HepG2 (cell line): ENCODE data around the gene MAPK12. TPM values are rescaled to one million over a fixed set of nuclear protein-coding genes. Genes with fewer than 3 reads are reported as not detected.

Experiments
- HNRNPL ChIP-seq: fragments of 200-400 bp; formaldehyde crosslinking; IDR thresholded peaks from 2 replicates; pipeline ENCODE4 v1.6.1; 2017; ENCODE audit warnings: mild to moderate bottlenecking, low read depth, low read length
- HOXA5 ChIP-seq: sonication (generic); formaldehyde crosslinking; IDR thresholded peaks from 2 replicates; pipeline ENCODE4 v1.4.0; 2020; ENCODE audit warnings: missing genetic modification reagents
- MTF2 ChIP-seq: sonication (generic); formaldehyde crosslinking; IDR thresholded peaks from 2 replicates; pipeline ENCODE4 v1.5.0; 2020; ENCODE audit warnings: missing genetic modification reagents, borderline replicate concordance
- NR2F2 ChIP-seq: IDR thresholded peaks from 2 replicates; pipeline ENCODE4 v1.6.1; 2012; ENCODE audit warnings: low read depth, inconsistent platforms, borderline replicate concordance
- ZNF121 ChIP-seq: sonication (generic); formaldehyde crosslinking; IDR thresholded peaks from 2 replicates; pipeline ENCODE4 v1.5.0; 2020; ENCODE audit warnings: mild to moderate bottlenecking, missing genetic modification reagents
- ZNF205 ChIP-seq: IDR thresholded peaks from 2 replicates; pipeline ENCODE4 v1.6.1; 2018; ENCODE audit warnings: missing biosample characterization, missing genetic modification reagents
- ZNF576 ChIP-seq: sonication (generic); formaldehyde crosslinking; IDR thresholded peaks from 2 replicates; pipeline ENCODE4 v1.4.0; 2020; ENCODE audit warnings: mild to moderate bottlenecking, missing genetic modification reagents
- ZNF768 ChIP-seq: sonication (generic); formaldehyde crosslinking; IDR thresholded peaks from 2 replicates; pipeline ENCODE4 v1.4.0; 2020; ENCODE audit warnings: missing genetic modification reagents
- ZNF775 ChIP-seq: sonication (generic); formaldehyde crosslinking; IDR thresholded peaks from 2 replicates; pipeline ENCODE4 v1.4.0; 2020; ENCODE audit warnings: missing genetic modification reagents, mild to moderate bottlenecking, moderate library complexity, borderline replicate concordance
- ZNF879 ChIP-seq: sonication (generic); formaldehyde crosslinking; IDR thresholded peaks from 2 replicates; pipeline ENCODE4 v1.8.1; 2023; ENCODE audit warnings: missing genetic modification reagents
- ZSCAN25 ChIP-seq: sonication (generic); formaldehyde crosslinking; IDR thresholded peaks from 2 replicates; pipeline ENCODE4 v1.8.0; 2022; ENCODE audit warnings: mild to moderate bottlenecking, missing genetic modification reagents
- polyA plus RNA-seq, 8 experiments: library from polyadenylated mRNA; depleted of rRNA in 3 of 8; stranded (reverse) in 7 of 8; unstranded in 1 of 8; fragments of >200 nt; fragmentation: Illumina TruSeq in 4 of 8; extraction: Trizol in 4 of 8; gene quantifications; 2 replicates each; pipeline versions ENCODE4 v1.2.1 to v1.2.3, GENCODE V29; 2011 to 2016; ENCODE audit warnings: low read depth in 4 of 8, missing spikeins in 1 of 8, mixed read lengths in 1 of 8; ENCODE audit not compliant: insufficient read depth in 1 of 8
- total RNA-seq, 5 experiments: library from RNA; depleted of rRNA; stranded (reverse); fragments of >200 nt; fragmentation: Illumina TruSeq; extraction: Trizol; gene quantifications; 2 replicates each; pipeline ENCODE4 v1.2.3, GENCODE V29; 2016; ENCODE audit warnings: low read depth in 1 of 5
- TF ChIP-seq, protein P1 (sequence below): sonication (generic); formaldehyde crosslinking; IDR thresholded peaks from 2 replicates; pipeline ENCODE4 v1.4.0; 2020; ENCODE audit warnings: missing genetic modification reagents, borderline replicate concordance
- TF ChIP-seq, protein P2 (sequence below): sonication (generic); formaldehyde crosslinking; IDR thresholded peaks from 2 replicates; pipeline ENCODE4 v1.5.1; 2020; ENCODE audit warnings: mild to moderate bottlenecking, missing genetic modification reagents, borderline replicate concordance
- TF ChIP-seq, protein P3 (sequence below): IDR thresholded peaks from 2 replicates; pipeline ENCODE4 v1.6.1; 2016; ENCODE audit warnings: low read depth, borderline replicate concordance
- TF ChIP-seq, protein P4 (sequence below): sonication (generic); formaldehyde crosslinking; IDR thresholded peaks from 2 replicates; pipeline ENCODE4 v1.5.1; 2020; ENCODE audit warnings: mild to moderate bottlenecking, moderate library complexity, missing genetic modification reagents
- TF ChIP-seq, protein P5 (sequence below): sonication (generic); formaldehyde crosslinking; IDR thresholded peaks from 2 replicates; pipeline ENCODE4 v1.5.1; 2020; ENCODE audit warnings: mild to moderate bottlenecking, missing genetic modification reagents, moderate library complexity

Gene MAPK12
- total and polyA plus RNA-seq, 2 of the 13 experiments (the other 11 are each of a cell fraction or from before 2014, with no cell fraction given), result 22.2 to 23.3 TPM

DNA sequence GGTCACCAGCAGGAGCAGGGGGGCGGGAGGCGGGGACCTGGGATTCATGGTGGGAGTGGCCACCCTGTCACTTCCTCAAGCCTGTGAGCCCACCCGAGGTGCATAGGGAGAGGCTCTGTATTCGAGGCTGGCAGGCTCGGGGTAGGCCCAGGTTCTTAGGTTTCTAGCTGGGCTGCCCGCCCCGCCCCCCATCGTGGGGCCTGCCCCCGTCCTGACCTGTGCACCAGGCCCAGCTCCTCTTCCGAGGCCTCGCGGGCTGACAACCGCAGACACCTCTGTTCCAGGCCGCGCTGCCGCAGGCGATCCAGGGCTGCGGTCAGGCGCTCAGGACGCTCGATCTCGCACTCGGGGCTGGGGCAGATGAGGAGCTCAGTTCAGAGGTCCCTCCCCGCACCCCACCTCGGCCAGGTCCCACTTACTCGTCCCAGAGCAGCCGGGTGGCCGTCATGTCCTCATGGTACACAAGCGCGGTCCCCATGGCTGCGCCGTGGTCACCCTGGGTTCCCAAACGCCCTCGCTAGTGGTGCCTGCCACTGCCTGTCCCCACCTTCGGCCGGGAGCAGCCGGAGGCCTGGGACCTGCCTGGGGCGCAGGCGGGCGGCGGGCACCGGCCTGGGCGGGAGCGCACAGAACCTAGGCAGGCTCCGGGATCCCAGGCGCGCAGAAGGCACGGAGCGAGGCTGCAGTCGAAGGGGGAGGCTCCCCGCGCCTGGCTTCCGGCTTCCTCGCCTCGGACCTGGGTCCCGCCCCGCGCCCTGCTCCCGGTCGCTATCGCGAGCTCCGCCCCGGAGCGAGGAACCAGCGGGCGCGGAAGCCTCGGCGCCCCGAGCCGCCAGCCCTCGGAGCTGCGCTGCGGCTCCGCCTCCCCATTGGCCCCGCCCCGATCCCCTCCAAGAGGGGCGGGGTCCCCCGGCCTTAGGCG is 10.7 kb downstream of the MAPK12 start, which contains the start of gene HDAC10 (continued):
- TF ChIP-seq, protein P1, sequence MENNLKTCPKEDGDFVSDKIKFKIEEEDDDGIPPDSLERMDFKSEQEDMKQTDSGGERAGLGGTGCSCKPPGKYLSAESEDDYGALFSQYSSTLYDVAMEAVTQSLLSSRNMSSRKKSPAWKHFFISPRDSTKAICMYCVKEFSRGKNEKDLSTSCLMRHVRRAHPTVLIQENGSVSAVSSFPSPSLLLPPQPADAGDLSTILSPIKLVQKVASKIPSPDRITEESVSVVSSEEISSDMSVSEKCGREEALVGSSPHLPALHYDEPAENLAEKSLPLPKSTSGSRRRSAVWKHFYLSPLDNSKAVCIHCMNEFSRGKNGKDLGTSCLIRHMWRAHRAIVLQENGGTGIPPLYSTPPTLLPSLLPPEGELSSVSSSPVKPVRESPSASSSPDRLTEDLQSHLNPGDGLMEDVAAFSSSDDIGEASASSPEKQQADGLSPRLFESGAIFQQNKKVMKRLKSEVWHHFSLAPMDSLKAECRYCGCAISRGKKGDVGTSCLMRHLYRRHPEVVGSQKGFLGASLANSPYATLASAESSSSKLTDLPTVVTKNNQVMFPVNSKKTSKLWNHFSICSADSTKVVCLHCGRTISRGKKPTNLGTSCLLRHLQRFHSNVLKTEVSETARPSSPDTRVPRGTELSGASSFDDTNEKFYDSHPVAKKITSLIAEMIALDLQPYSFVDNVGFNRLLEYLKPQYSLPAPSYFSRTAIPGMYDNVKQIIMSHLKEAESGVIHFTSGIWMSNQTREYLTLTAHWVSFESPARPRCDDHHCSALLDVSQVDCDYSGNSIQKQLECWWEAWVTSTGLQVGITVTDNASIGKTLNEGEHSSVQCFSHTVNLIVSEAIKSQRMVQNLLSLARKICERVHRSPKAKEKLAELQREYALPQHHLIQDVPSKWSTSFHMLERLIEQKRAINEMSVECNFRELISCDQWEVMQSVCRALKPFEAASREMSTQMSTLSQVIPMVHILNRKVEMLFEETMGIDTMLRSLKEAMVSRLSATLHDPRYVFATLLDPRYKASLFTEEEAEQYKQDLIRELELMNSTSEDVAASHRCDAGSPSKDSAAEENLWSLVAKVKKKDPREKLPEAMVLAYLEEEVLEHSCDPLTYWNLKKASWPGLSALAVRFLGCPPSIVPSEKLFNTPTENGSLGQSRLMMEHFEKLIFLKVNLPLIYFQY (CRISPR knock-in tag), result no peak
- TF ChIP-seq, protein P2, sequence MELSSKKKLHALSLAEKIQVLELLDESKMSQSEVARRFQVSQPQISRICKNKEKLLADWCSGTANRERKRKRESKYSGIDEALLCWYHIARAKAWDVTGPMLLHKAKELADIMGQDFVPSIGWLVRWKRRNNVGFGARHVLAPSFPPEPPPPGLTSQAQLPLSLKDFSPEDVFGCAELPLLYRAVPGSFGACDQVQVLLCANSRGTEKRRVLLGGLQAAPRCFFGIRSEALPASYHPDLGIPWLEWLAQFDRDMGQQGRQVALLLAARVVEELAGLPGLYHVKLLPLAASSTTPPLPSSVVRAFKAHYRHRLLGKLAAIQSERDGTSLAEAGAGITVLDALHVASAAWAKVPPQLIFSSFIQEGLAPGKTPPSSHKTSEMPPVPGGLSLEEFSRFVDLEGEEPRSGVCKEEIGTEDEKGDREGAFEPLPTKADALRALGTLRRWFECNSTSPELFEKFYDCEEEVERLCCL (CRISPR knock-in tag), result no peak
- no peak for TF ChIP-seq ZNF879 (CRISPR knock-in tag)
- TF ChIP-seq MTF2 (CRISPR knock-in tag), result peak; percentile 92; the same call in 1 of the 2 replicates
- TF ChIP-seq ZNF775, result no peak
- TF ChIP-seq, protein P3, sequence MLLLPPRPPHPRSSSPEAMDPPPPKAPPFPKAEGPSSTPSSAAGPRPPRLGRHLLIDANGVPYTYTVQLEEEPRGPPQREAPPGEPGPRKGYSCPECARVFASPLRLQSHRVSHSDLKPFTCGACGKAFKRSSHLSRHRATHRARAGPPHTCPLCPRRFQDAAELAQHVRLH, result no peak
- TF ChIP-seq NR2F2, result no peak
- TF ChIP-seq HNRNPL, result no peak
- TF ChIP-seq ZNF205 (CRISPR knock-in tag), result no peak
- 0 out of 2 replicates have a peak, but pooled peaks have one; percentile 22 for TF ChIP-seq ZSCAN25 (CRISPR knock-in tag)
- peak; percentile 50; the same call in 1 of the 2 replicates for TF ChIP-seq ZNF768 (CRISPR knock-in tag)
- TF ChIP-seq, protein P4, sequence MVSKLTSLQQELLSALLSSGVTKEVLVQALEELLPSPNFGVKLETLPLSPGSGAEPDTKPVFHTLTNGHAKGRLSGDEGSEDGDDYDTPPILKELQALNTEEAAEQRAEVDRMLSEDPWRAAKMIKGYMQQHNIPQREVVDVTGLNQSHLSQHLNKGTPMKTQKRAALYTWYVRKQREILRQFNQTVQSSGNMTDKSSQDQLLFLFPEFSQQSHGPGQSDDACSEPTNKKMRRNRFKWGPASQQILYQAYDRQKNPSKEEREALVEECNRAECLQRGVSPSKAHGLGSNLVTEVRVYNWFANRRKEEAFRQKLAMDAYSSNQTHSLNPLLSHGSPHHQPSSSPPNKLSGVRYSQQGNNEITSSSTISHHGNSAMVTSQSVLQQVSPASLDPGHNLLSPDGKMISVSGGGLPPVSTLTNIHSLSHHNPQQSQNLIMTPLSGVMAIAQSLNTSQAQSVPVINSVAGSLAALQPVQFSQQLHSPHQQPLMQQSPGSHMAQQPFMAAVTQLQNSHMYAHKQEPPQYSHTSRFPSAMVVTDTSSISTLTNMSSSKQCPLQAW (CRISPR knock-in tag), result peak; percentile 38; the same call in 1 of the 2 replicates
- no peak for TF ChIP-seq ZNF121 (CRISPR knock-in tag)
- TF ChIP-seq HOXA5 (CRISPR knock-in tag), result peak; percentile 61; the same call in 1 of the 2 replicates
- TF ChIP-seq, protein P5, sequence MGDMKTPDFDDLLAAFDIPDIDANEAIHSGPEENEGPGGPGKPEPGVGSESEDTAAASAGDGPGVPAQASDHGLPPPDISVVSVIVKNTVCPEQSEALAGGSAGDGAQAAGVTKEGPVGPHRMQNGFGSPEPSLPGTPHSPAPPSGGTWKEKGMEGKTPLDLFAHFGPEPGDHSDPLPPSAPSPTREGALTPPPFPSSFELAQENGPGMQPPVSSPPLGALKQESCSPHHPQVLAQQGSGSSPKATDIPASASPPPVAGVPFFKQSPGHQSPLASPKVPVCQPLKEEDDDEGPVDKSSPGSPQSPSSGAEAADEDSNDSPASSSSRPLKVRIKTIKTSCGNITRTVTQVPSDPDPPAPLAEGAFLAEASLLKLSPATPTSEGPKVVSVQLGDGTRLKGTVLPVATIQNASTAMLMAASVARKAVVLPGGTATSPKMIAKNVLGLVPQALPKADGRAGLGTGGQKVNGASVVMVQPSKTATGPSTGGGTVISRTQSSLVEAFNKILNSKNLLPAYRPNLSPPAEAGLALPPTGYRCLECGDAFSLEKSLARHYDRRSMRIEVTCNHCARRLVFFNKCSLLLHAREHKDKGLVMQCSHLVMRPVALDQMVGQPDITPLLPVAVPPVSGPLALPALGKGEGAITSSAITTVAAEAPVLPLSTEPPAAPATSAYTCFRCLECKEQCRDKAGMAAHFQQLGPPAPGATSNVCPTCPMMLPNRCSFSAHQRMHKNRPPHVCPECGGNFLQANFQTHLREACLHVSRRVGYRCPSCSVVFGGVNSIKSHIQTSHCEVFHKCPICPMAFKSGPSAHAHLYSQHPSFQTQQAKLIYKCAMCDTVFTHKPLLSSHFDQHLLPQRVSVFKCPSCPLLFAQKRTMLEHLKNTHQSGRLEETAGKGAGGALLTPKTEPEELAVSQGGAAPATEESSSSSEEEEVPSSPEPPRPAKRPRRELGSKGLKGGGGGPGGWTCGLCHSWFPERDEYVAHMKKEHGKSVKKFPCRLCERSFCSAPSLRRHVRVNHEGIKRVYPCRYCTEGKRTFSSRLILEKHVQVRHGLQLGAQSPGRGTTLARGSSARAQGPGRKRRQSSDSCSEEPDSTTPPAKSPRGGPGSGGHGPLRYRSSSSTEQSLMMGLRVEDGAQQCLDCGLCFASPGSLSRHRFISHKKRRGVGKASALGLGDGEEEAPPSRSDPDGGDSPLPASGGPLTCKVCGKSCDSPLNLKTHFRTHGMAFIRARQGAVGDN, result peak; percentile 90
- no peak for TF ChIP-seq ZNF576
